Liver (tissue), 9 donors: ENCODE measurements around the gene TRIM16. TPM values are rescaled to one million over a fixed set of nuclear protein-coding genes. Genes with fewer than 3 reads are reported as not detected.
A peak's percentile ranks its signal among the peaks of the same experiment; 100 is the strongest.
"Not testable (repeated sequence)": the region's sequence is repeated elsewhere in the genome, so short reads cannot be mapped to it uniquely, and the experiment has no call there.

Experiments
- DNase-seq: peaks from one replicate; pipeline ENCODE4 v3.0.0-alpha.2; 2017; ENCODE audit warnings: low spot score
- H3K27ac ChIP-seq, 2 donors: one replicate each; pipeline ENCODE4 v1.7.0; 2013; ENCODE audit warnings: inconsistent platforms in 2 of 2, low read length in 2 of 2, control low read depth in 1 of 2, low read depth in 1 of 2, mild to moderate bottlenecking in 1 of 2
- H3K27me3 ChIP-seq, 4 donors: one replicate each; pipeline versions ENCODE4 v1.6.1 to v1.7.0; 2013; ENCODE audit warnings: low read length in 3 of 4, inconsistent platforms in 1 of 4, mild to moderate bottlenecking in 1 of 4, moderate library complexity in 1 of 4; ENCODE audit not compliant: control insufficient read depth in 4 of 4, insufficient read depth in 4 of 4
- H3K36me3 ChIP-seq, 4 donors: one replicate each; pipeline versions ENCODE4 v1.6.1 to v1.7.0; 2013; ENCODE audit warnings: low read length in 3 of 4, mild to moderate bottlenecking in 3 of 4, low read depth in 1 of 4, moderate library complexity in 1 of 4; ENCODE audit not compliant: control insufficient read depth in 4 of 4, insufficient read depth in 3 of 4
- H3K4me1 ChIP-seq, 4 donors: one replicate each; pipeline versions ENCODE4 v1.6.1 to v1.7.0; 2013; ENCODE audit warnings: low read length in 3 of 4, mild to moderate bottlenecking in 3 of 4, moderate library complexity in 1 of 4; ENCODE audit not compliant: control insufficient read depth in 4 of 4, insufficient read depth in 4 of 4
- H3K4me3 ChIP-seq, 3 donors: one replicate each; pipeline versions ENCODE4 v1.6.1 to v1.7.0; 2013; ENCODE audit warnings: low read length in 3 of 3, control low read depth in 1 of 3, low read depth in 1 of 3, mild to moderate bottlenecking in 1 of 3
- H3K9ac ChIP-seq, 2 donors: one replicate each; pipeline ENCODE4 v1.7.0; 2013; ENCODE audit warnings: low read length in 2 of 2, mild to moderate bottlenecking in 2 of 2, moderate library complexity in 2 of 2, control low read depth in 1 of 2, low read depth in 1 of 2
- H3K9me3 ChIP-seq, 4 donors: one replicate each; pipeline versions ENCODE4 v1.6.1 to v1.7.0; 2013; ENCODE audit warnings: low read length in 3 of 4; ENCODE audit not compliant: control insufficient read depth in 4 of 4
- GABPA ChIP-seq, 2 donors: IDR thresholded peaks in 1 of 2; conservative IDR thresholded peaks in 1 of 2; 2 replicates each; pipeline ENCODE4 v1.6.1; 2016; ENCODE audit warnings: antibody characterized with exemption in 2 of 2, mild to moderate bottlenecking in 1 of 2, moderate library complexity in 1 of 2
- HNF4A ChIP-seq, 2 donors: conservative IDR thresholded peaks; 2 replicates each; pipeline ENCODE4 v1.6.1; 2016; ENCODE audit warnings: antibody characterized with exemption in 2 of 2, mild to moderate bottlenecking in 2 of 2
- MAX ChIP-seq: IDR thresholded peaks from 2 replicates; pipeline ENCODE4 v1.6.1; 2016; ENCODE audit warnings: antibody characterized with exemption
- YY1 ChIP-seq: IDR thresholded peaks from 2 replicates; pipeline ENCODE4 v1.6.1; 2016; ENCODE audit warnings: antibody characterized with exemption, mild to moderate bottlenecking
- ZBTB33 ChIP-seq: IDR thresholded peaks from 2 replicates; pipeline ENCODE4 v1.6.1; 2016; ENCODE audit warnings: antibody characterized with exemption
- WGBS: extraction: QIAGEN DNeasy Blood & Tissue Kit; methylation state at CpG from one replicate; pipeline ENCODE4 v1.1.7; 2013; 5-methylcytosine and 5-hydroxymethylcytosine counted together
- polyA plus RNA-seq, 2 donors: library from polyadenylated mRNA; stranded (reverse) in 1 of 2; unstranded in 1 of 2; fragments of 200-250 nt in 1 of 2; fragments of >200 nt in 1 of 2; fragmentation: Nextera tagmentation in 1 of 2; extraction: Ambion mirVana in 1 of 2; gene quantifications; one replicate each; pipeline versions ENCODE4 v1.2.1 to v1.2.3, GENCODE V29; 2013 to 2015
- total RNA-seq, 2 donors: library from RNA; depleted of rRNA; stranded (reverse); fragments of >200 nt; gene quantifications; one replicate each; pipeline ENCODE4 v1.2.3, GENCODE V29; 2014
- donor health status: healthy.
- donor health status: healthy.
- donor health status: healthy.
- donor health status: healthy.
- donor health status: healthy.

The TRIM16 gene
- total and polyA plus RNA-seq, 4 donors: 1.9 to 6.6 (median 4.7) TPM

GRCh38 chr17:15704239-15704638 is 20.1 kb upstream of the TRIM16 start:
- Histone ChIP-seq H3K9me3 (peaks cover 2 to 18% (median 10%) of the 10 kb centered on the region in 4 donors), H3K36me3 (peaks cover 6 to 21% (median 14%) of the 10 kb centered on the region in 4 donors)
- DNase-seq, H3K27me3 ChIP-seq, H3K4me1 ChIP-seq, H3K9ac ChIP-seq, H3K4me3 ChIP-seq, H3K27ac ChIP-seq: not testable (repeated sequence)
- whole genome bisulfite sequencing: 98% methylated on average over 28 of the region's 33 CpGs

GRCh38 chr17:15699937-15700336 is 15.8 kb upstream of the TRIM16 start:
- DNase-seq, H3K9ac ChIP-seq, H3K9me3 ChIP-seq, H3K4me1 ChIP-seq, H3K27me3 ChIP-seq, H3K36me3 ChIP-seq: not testable (repeated sequence)
- Histone ChIP-seq H3K27ac (peak overlapping the region in 1 of 2 donors; percentile 12), H3K4me3 (peak overlapping the region in 2 of 3 donors; percentile 48 to 58)
- WGBS: 1% methylated on average over 10 of the region's 21 CpGs

- peak within 1 kb of the TSS; percentile 48 to 65 (median 49) for H3K4me3 ChIP-seq
- DNase-seq: peak; percentile 95
- H3K27me3 ChIP-seq, H3K4me1 ChIP-seq, H3K9ac ChIP-seq, H3K36me3 ChIP-seq, H3K9me3 ChIP-seq: not testable (repeated sequence)
- TF ChIP-seq ZBTB33: peak; percentile 99
- peak in 1 of 2 donors; percentile 7 for TF ChIP-seq HNF4A (conservative IDR thresholded peaks at IDR 0.05)
- peak; percentile 57 for TF ChIP-seq MAX
- peak in 1 of 2 donors; percentile 85 for TF ChIP-seq GABPA (IDR thresholded peaks at IDR 0.05 in 1 of 2, conservative IDR thresholded peaks at IDR 0.05 in 1 of 2)
- TF ChIP-seq YY1: peak; percentile 69
- H3K27ac ChIP-seq: peak within 1 kb of the TSS in 1 of 2 donors; percentile 12
- WGBS: under 1% methylated on average over 44 of the region's 44 CpGs
Observed at GRCh38 chr17:15699413-15699924, 15.4 kb upstream of the TRIM16 start, which contains the start of gene ZNF286A. Gene ZNF286A (plus strand): TSS chr17:15699752. CDS start chr17:15700330, 578 bp downstream.

GRCh38 chr17:15698967-15699366 is 14.9 kb upstream of the TRIM16 start:
- H3K4me1 ChIP-seq, H3K9me3 ChIP-seq, H3K9ac ChIP-seq, H3K27me3 ChIP-seq, H3K36me3 ChIP-seq, DNase-seq, H3K27ac ChIP-seq: not testable (repeated sequence)
- peak overlapping the region; percentile 48 to 65 (median 49) for H3K4me3 ChIP-seq
- 24% methylated on average over 1 of the region's 3 CpGs for WGBS

- H3K27me3 ChIP-seq, H3K36me3 ChIP-seq, H3K9ac ChIP-seq, H3K4me1 ChIP-seq, H3K4me3 ChIP-seq, H3K9me3 ChIP-seq, DNase-seq, H3K27ac ChIP-seq: not testable (repeated sequence)
- 90% methylated on average over 1 of the region's 1 CpG for WGBS
Observed at GRCh38 chr17:15687494-15687893, 3.4 kb upstream of the TRIM16 start.

- not testable (repeated sequence) for H3K4me3 ChIP-seq, H3K36me3 ChIP-seq, H3K27me3 ChIP-seq, H3K9ac ChIP-seq, H3K4me1 ChIP-seq, H3K27ac ChIP-seq, H3K9me3 ChIP-seq, DNase-seq
- 97% methylated on average over 3 of the region's 3 CpGs for WGBS
Observed at GRCh38 chr17:15683135-15683534, 976 bp downstream of the TRIM16 start.

- DNase-seq, H3K27me3 ChIP-seq, H3K4me1 ChIP-seq, H3K9me3 ChIP-seq, H3K36me3 ChIP-seq, H3K9ac ChIP-seq, H3K27ac ChIP-seq, H3K4me3 ChIP-seq: not testable (repeated sequence)
- 95% methylated on average over 6 of the region's 6 CpGs for WGBS
Observed at GRCh38 chr17:15675991-15676390, 8.1 kb downstream of the TRIM16 start.
